ENCODE data around the gene HMGCS2.

HMGCS2 gene

DNA sequence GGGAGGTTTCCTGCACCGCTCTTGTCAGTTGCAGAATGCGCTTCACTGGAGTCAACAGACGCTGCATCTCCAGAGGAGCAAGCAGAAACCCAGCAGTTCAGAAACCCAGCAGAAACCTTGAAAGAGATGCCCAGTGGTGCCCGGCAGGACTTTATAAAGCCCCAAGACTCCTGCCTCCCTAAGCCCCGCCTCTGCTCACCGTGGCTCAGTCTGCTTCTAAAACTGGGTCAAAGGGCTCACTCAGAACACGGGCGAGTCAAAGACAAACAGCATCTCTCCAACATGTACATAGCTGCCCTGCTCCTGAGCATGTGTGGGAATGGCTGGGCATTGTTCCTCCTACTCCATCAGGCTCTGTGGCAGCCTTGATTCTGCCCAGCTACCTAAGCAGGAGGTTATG is at the start of gene HMGCS2:
Gene HMGCS2 (minus strand): TSS at position 128 of the 400 bp plus-strand sequence. CDS start 61 bp downstream, at position 67.
- ATAC-seq = no peak
- peaks cover 31% of the 10 kb centered on the region for H3K27me3 Mint-ChIP-seq
- H3K9me3 Mint-ChIP-seq = no peaks in the 10 kb centered on the region
- H3K27ac Mint-ChIP-seq = no peak within 1 kb of the TSS
- peaks cover 8% of the 10 kb centered on the region for H3K4me1 Mint-ChIP-seq
- DNase-seq = no peak
- H3K4me3 Mint-ChIP-seq = no peak within 1 kb of the TSS

DNA sequence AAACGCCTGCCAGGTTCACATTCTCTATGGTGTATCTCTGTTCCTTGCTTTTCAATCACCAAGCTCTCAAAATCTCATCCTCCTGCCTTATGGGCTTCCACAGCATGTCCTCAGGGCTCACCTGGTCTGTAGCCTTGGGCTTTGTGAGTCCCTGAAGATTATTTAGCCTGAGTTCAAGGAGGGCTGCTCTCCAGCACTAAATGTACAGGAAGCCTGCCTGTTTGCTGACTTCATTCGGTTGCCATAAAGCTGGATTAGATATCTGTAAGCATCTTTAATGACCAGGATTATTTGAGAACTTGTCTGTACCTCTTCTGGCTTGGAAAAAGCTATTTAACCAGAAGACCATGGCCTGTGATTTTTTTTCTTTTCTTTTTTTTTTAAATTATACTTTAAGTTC is 49.5 kb upstream of the HMGCS2 start:
- H3K27me3 Mint-ChIP-seq = peaks cover 25% of the 10 kb centered on the region
- ATAC-seq (no peak), DNase-seq (no peak)
- H3K27ac Mint-ChIP-seq = no peak overlapping the region
- H3K9me3 Mint-ChIP-seq = no peaks in the 10 kb centered on the region
- H3K4me3 Mint-ChIP-seq = no peak overlapping the region
- no peaks in the 10 kb centered on the region for H3K4me1 Mint-ChIP-seq

DNA sequence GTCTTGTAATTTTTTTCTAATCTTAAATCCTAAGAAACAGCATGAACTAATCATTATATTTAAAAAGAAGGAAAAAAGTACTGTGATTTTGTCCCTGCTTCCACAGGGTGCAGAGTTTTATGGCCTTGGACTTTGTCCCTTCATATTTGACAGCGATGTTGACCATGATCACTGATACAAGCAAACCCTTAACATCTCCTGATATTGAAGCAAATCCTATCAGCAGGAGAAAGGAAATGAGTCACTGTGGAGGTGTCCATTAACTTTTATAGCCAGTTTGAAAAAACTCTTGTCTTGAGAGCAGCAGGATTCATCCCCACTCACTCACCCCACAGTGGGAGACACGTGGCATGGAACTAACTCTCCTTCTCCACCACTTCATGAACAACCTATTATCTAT is 47.7 kb upstream of the HMGCS2 start:
- Mint-ChIP-seq H3K9me3 (no peaks in the 10 kb centered on the region), H3K4me3 (no peak overlapping the region), H3K27me3 (peaks cover 27% of the 10 kb centered on the region), H3K4me1 (no peaks in the 10 kb centered on the region), H3K27ac (no peak overlapping the region)
- DNase-seq = no peak
- no peak for ATAC-seq

DNA sequence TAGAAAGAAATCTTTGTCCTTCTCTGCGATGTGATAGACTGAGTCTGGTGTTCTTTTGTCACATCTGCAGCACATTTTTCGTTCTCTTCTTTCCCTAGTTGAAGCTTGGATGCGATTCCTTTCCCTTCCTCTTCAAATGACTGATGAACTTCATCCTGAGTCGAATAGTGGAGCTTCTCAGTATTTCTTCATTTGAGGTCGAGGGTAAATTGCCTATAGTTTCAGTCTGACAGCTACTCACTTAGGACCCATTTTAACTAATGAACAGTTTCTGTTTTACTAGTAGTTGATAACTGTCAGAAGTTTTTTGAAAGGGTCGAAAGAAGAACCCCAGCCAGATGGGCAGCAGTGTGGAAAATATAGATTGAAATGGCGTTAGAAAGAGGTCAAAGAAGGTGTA is 47.2 kb upstream of the HMGCS2 start:
- no peak overlapping the region for H3K27ac Mint-ChIP-seq
- no peak overlapping the region for H3K4me3 Mint-ChIP-seq
- H3K9me3 Mint-ChIP-seq = no peaks in the 10 kb centered on the region
- DNase-seq (no peak), ATAC-seq (no peak)
- peaks cover 23% of the 10 kb centered on the region for H3K27me3 Mint-ChIP-seq
- no peaks in the 10 kb centered on the region for H3K4me1 Mint-ChIP-seq

DNA sequence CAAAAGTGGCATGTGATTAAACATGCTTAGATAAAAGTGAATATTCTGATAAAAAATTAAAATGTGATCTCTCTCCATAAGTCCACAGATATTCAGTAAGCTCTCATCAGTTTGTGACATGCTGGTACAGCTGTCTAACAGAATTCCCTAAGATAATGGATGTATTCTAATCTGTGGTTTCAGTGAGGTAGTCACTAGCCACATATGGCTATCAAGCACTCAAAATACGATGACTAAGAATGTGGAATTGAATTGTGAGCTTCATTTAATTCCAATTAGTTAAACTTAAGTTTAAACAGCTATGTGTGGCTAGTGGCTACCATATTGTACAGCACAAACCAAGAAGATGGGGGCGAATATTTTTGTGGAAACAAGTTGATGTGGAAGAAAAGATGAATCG is 46.7 kb upstream of the HMGCS2 start:
- Mint-ChIP-seq H3K4me3 (no peak overlapping the region), H3K27me3 (peaks cover 20% of the 10 kb centered on the region), H3K27ac (no peak overlapping the region), H3K4me1 (no peaks in the 10 kb centered on the region), H3K9me3 (no peaks in the 10 kb centered on the region)
- DNase-seq = no peak
- no peak for ATAC-seq

DNA sequence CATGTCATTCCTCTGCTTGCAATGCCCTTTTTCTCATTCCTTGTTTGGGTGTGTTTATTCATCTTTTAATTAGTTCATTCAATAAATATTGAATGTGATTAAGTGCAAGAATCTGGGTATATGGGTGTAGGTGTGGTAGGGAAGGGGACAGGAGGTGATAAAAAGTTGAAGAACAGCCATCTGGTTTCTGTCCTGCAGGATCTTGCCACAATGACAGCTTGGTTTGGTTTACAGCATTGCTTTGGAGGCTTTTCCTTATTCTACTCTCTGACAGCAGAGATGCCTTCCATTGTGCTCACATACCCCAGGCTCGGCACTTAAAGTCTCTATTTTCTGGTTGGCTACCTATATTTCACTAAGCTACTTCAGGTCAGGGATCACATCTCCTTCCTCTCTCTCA is 45.6 kb upstream of the HMGCS2 start:
- no peak overlapping the region for H3K4me3 Mint-ChIP-seq
- peaks cover 20% of the 10 kb centered on the region for H3K27me3 Mint-ChIP-seq
- DNase-seq = no peak
- H3K4me1 Mint-ChIP-seq = peaks cover under 1% of the 10 kb centered on the region
- H3K27ac Mint-ChIP-seq = no peak overlapping the region
- H3K9me3 Mint-ChIP-seq = no peaks in the 10 kb centered on the region
- no peak for ATAC-seq

DNA sequence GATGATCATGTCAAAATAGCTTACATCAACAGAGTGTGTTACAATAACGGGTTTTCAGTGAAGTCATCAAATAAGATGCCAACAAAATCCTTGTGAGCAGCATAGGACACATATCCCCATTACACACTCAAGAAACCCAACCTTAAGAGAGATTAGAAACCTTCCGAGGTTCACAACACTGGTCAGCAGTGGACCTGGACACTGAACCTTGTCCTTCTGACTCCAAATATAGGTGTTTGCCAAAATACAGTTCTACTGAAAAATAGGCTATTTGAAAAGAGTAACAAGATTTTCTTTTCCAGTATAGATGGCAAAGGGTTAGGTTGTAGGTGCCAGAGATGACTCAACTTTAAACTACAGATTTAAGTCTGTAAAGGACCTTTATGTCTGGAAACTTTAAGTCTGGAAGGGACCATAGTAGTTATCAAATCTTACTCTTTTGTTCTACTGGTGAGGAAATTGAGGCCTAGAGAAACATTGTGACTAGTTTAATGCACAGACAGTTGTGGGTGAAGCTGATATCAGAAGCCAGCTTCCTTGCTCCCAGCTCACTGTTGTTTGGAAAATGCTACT is 43.4 kb upstream of the HMGCS2 start:
- ATAC-seq = peak; percentile 56
- Mint-ChIP-seq H3K27ac (no peak overlapping the region), H3K4me1 (peaks cover 5% of the 10 kb centered on the region), H3K9me3 (no peaks in the 10 kb centered on the region), H3K4me3 (no peak overlapping the region), H3K27me3 (peaks cover 37% of the 10 kb centered on the region)
- DNase-seq = no peak

DNA sequence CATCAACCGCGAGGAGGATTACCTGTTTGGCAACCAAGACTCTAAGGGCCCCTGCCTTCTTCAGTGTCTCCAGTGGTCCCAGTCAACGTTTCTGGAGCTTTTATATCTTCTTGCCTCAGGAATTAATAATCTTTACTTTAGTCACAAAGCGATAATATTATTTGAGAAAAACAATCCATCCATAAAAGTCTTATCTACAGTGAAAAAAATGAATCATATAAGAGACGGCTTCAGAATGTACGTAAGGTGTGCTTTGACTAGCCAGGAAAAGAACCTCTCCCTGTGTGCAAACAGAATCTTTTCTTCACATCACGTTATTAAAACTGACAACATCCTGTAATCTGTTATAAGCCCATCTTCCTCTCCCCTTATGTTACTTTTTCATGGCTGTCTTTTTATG is 42.7 kb upstream of the HMGCS2 start, which contains the start of gene REG4:
Gene REG4 (minus strand): TSS at position 74 of the 400 bp plus-strand sequence. CDS start 2,691 bp downstream, outside the sequence.
- Mint-ChIP-seq H3K9me3 (no peaks in the 10 kb centered on the region), H3K4me1 (peaks cover 7% of the 10 kb centered on the region), H3K4me3 (no peak within 1 kb of the TSS), H3K27ac (no peak within 1 kb of the TSS), H3K27me3 (peaks cover 43% of the 10 kb centered on the region)
- ATAC-seq (no peak), DNase-seq (no peak)

DNA sequence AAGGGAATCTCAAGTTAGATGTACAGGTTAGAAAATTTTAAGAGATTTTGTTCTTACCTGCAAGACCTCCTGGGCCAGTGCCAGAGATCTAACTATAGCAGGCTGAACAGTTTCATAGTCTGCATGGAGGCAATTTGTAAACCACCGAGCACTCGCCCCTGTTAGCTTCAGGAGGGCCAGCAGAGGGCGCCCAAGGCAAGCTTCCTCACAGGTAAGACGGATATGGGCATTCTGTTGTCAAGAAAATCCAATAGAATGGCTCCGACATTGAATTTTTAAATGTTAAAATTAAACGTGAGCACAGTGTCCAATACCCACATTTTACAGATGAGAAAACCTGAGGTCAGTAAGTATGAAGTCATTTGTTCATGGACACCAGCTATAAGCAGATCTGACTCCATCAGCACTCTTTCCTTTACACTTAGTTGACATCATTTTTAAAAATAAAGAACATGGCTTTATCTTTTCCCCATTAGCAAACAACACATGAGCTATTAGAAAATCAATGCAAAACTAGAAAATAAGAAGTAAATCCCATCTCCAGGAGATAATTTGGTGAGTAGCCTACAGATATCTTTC is 40.4 kb upstream of the HMGCS2 start:
- H3K4me1 Mint-ChIP-seq = peaks cover 11% of the 10 kb centered on the region
- DNase-seq (peak; percentile 54 to 72), ATAC-seq (peak; percentile 89)
- no peaks in the 10 kb centered on the region for H3K9me3 Mint-ChIP-seq
- peak overlapping the region; percentile 24 to 33 for H3K4me3 Mint-ChIP-seq
- H3K27me3 Mint-ChIP-seq = peaks cover 39% of the 10 kb centered on the region
- no peak overlapping the region for H3K27ac Mint-ChIP-seq

DNA sequence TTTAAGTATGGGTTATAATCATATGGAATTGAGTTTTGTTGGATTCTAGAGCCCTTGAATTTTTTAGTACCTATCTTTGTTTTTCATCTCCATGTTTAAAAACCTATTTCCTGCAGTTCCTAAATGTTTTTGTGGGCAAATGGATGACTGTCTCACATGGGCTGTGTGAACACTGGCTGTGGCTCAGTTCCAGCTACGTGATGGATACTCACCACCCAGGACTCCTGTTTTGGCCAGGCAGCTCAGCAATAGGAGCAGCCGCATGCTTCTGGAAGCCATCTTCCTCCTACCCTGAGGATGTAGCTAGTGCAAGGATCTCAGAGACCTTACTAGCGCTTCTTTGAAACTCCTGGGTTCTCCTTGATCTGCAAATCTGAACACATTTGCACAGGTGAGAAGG is 39.8 kb upstream of the HMGCS2 start:
- Mint-ChIP-seq H3K4me3 (no peak overlapping the region), H3K9me3 (no peaks in the 10 kb centered on the region), H3K27me3 (peaks cover 39% of the 10 kb centered on the region), H3K4me1 (peaks cover 11% of the 10 kb centered on the region), H3K27ac (peak overlapping the region in 1 of 2 donors; percentile 59)
- DNase-seq (no peak), ATAC-seq (no peak)

DNA sequence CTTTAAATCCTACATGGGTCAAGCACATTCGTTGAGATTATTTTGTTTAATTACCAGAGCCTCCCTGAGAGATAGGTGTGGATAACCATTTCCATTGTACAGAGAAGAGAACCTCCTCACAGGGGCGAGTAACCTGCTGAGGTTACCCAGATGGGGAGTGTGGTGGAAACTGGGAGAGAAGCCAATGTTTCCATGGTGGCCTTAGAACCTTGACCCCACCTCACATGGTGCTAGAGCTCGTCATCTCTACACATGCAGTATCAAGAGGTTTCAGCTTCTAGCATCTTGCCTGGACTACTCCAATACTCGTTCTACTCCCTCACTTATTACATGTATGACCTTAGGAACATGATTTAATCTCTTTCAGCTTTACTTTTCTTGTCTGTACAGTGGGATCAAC is 37.8 kb upstream of the HMGCS2 start:
- H3K27ac Mint-ChIP-seq = no peak overlapping the region
- ATAC-seq (peak; percentile 52), DNase-seq (no peak)
- peaks cover 33% of the 10 kb centered on the region for H3K27me3 Mint-ChIP-seq
- no peak overlapping the region for H3K4me3 Mint-ChIP-seq
- H3K4me1 Mint-ChIP-seq = peaks cover 11% of the 10 kb centered on the region
- no peaks in the 10 kb centered on the region for H3K9me3 Mint-ChIP-seq

DNA sequence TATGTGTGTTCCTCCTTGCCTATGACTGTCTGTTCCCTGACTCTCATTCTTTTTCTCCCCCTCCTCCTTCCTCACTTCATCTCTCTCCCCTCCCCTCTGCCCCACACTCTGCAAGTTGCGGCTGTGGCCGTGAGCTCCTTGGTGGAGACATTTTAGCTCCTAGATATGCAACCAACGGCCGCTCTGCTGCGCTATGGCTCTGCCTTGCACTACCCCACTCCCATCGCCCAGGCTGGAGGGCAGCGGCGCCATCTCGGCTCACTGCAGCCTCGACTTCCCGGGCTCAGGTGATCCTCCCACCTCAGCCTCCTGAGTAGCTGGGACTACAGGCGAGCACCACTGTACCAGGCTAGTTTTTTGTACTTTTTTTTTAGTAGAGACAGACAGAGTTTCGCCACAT is 37.0 kb upstream of the HMGCS2 start:
- peak overlapping the region in 1 of 2 donors; percentile 4 for H3K27ac Mint-ChIP-seq
- DNase-seq = no peak
- no peaks in the 10 kb centered on the region for H3K9me3 Mint-ChIP-seq
- ATAC-seq = no peak
- no peak overlapping the region for H3K4me3 Mint-ChIP-seq
- peaks cover 31% of the 10 kb centered on the region for H3K27me3 Mint-ChIP-seq
- peaks cover 12% of the 10 kb centered on the region for H3K4me1 Mint-ChIP-seq

DNA sequence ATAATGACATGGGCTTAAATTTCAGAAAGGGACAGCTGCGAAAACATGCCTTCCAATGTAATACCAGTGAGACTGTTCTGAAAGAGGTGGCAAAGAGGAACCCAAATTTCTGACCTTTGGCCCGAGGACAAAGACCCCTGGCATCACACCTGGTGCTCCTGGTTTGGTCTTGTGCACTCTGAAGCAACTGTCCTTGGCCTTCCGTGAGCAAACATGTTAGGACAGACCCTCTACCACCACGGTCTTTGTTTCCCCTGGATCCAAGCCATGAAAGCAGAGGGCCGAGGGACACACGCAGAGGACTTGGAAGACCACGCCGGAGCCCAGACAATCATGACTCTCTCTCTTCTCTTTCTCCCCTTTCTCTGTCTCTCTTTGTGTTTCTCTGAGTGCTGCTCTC is 36.5 kb upstream of the HMGCS2 start:
- Mint-ChIP-seq H3K4me1 (peaks cover 17% of the 10 kb centered on the region), H3K27me3 (peaks cover 31% of the 10 kb centered on the region), H3K4me3 (no peak overlapping the region), H3K9me3 (no peaks in the 10 kb centered on the region), H3K27ac (no peak overlapping the region)
- DNase-seq = no peak
- no peak for ATAC-seq

DNA sequence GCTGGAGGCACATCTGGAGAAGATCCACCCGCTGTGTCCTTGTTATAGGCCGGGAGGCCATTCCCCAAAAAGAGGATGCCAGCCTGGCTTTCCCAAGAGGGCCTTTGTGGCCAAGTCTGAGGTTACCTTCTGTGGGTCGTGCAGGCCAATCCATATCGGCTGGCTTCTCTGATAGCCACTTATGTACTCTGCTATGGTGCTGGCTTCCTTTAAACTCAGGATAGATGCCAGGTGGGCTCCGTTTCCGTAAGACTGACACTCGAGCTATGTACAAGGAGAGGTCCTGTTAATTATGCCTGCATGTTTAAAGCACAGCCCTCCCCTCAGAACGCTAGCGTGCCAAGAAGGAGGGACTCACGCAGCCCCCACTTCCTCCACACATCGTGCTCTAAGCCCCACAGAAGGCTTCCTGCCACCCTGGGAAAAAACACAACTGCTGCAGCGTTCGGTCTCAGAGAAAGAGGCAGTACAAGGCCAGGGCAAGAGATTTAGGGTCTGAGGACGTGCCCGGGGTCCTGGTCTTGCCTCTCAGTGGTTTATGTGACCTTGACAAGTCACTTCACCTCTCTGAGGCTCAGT is 31.0 kb upstream of the HMGCS2 start:
- peaks cover 58% of the 10 kb centered on the region for H3K4me1 Mint-ChIP-seq
- H3K9me3 Mint-ChIP-seq = no peaks in the 10 kb centered on the region
- ATAC-seq (peak; percentile 84), DNase-seq (peak; percentile 46 to 63)
- H3K4me3 Mint-ChIP-seq = peak overlapping the region; percentile 79 to 80
- H3K27ac Mint-ChIP-seq = peak overlapping the region; percentile 90 to 97
- H3K27me3 Mint-ChIP-seq = no peaks in the 10 kb centered on the region

DNA sequence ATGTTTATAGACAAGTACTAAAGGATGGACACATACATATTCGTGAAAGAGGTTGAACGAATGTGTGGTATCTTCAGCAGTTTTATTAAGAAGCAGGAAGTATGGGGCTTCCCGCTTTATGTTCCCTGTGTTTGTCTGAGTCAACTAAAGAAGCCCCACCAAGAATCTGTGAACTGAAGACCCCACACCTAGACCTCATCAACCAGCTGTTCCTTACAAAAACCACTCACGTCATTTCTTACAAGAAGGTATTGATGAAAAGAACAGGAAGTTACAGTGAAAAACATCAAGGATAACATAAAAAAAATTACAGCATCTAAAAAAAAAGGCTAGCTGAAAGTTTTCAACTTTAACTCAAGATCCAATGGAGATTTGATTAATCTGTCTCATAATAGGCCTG is 30.3 kb upstream of the HMGCS2 start:
- peak; percentile 29 for ATAC-seq
- H3K4me3 Mint-ChIP-seq = peak overlapping the region; percentile 79 to 80

DNA sequence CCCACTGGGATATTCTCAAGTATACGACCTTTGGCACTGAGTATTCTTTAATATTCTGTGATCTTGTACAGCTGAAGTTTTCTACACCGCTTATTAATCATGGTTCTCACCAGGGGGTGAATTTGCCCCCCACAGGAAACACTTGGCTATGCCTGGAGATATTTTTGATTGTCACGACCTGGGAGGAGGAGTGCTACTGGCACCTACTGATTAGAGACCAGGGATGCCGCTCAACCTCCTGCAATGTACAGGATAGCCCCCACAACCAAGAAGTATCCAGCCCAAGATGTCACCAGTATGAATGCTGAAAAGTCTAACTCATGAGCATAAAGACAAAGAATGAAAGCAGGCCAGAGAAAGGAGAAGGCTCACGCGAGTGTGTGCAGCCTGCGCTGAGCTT is 28.9 kb upstream of the HMGCS2 start:
- DNase-seq (no peak), ATAC-seq (no peak)
- peak overlapping the region; percentile 66 to 79 for H3K4me3 Mint-ChIP-seq
- H3K9me3 Mint-ChIP-seq = no peaks in the 10 kb centered on the region
- peaks cover 58% of the 10 kb centered on the region for H3K4me1 Mint-ChIP-seq
- H3K27me3 Mint-ChIP-seq = no peaks in the 10 kb centered on the region
- peak overlapping the region; percentile 83 to 93 for H3K27ac Mint-ChIP-seq

More for the DNA sequence above, 30.3 kb upstream of the HMGCS2 start:
- H3K4me1 Mint-ChIP-seq = peaks cover 58% of the 10 kb centered on the region
- no peaks in the 10 kb centered on the region for H3K27me3 Mint-ChIP-seq
- DNase-seq = peak in 1 of 2 donors; percentile 16
- H3K27ac Mint-ChIP-seq = peak overlapping the region; percentile 90 to 97
- H3K9me3 Mint-ChIP-seq = no peaks in the 10 kb centered on the region
